Measurements from ENCODE around the gene CCNC.

CCNC gene

GRCh38 chr6:99501762-99502161 is 66.7 kb downstream of the CCNC start:
- no peak for DNase-seq (ENCODE audit: extremely low read depth, low read depth)

GRCh38 chr6:99498421-99498820 is 70.0 kb downstream of the CCNC start:
- no peak for TF ChIP-seq CTCF (IDR thresholded peaks at IDR 0.05; ENCODE audit: low read depth, low read length)
- no peak for DNase-seq (ENCODE audit: extremely low read depth, low read depth)

More at GRCh38 chr6:99501762-99502161, 66.7 kb downstream of the CCNC start:
- no peak for TF ChIP-seq CTCF (IDR thresholded peaks at IDR 0.05; ENCODE audit: low read depth, low read length)

- DNase-seq (ENCODE audit: extremely low read depth, low read depth), result no peak
- TF ChIP-seq CTCF (IDR thresholded peaks at IDR 0.05; ENCODE audit: low read depth, low read length), result no peak
These were observed 73.0 kb downstream of the CCNC start for GRCh38 chr6:99495466-99495865.
